ENCODE results near the gene SH3RF3. TPM values are rescaled to one million over a fixed set of nuclear protein-coding genes. Genes with fewer than 3 reads are reported as not detected.

SH3RF3 gene
- total RNA-seq, 2 donors from 2014 or later = 37.4 to 61.7 TPM

DNA sequence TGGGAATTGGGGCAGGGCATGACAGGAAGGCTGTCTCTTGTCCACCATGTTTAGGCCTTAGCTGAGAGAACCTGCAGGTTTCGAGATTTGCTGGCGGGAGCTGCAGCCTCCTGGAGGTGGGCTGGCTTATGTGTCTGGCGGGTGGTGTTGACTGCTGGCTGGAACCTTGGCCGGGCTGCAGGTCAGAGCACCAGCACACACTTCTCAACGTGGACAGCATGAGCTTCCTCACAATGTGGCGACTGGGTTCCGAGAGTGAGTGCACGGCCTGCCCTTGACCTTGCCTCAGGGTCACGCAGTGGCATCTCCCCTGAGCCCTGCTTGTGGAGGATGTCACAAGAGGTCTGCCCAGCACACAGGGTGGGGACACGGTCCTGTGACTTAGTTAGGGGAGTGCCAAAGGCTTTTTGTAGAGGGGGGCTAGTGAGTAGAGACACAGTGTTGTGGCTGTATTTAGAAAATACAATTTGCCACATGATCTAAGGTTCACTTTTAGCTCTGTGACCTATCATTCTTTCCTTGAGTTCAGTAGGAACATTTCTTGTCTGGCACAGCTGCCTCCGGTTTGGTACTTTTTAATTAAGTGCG is 350.0 kb downstream of the SH3RF3 start:
- no peak for DNase-seq (ENCODE audit: low spot score)
- no peak overlapping the region for H3K4me3 ChIP-seq
- TF ChIP-seq, protein P1, sequence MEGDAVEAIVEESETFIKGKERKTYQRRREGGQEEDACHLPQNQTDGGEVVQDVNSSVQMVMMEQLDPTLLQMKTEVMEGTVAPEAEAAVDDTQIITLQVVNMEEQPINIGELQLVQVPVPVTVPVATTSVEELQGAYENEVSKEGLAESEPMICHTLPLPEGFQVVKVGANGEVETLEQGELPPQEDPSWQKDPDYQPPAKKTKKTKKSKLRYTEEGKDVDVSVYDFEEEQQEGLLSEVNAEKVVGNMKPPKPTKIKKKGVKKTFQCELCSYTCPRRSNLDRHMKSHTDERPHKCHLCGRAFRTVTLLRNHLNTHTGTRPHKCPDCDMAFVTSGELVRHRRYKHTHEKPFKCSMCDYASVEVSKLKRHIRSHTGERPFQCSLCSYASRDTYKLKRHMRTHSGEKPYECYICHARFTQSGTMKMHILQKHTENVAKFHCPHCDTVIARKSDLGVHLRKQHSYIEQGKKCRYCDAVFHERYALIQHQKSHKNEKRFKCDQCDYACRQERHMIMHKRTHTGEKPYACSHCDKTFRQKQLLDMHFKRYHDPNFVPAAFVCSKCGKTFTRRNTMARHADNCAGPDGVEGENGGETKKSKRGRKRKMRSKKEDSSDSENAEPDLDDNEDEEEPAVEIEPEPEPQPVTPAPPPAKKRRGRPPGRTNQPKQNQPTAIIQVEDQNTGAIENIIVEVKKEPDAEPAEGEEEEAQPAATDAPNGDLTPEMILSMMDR (IDR thresholded peaks at IDR 0.05) = no peak
- no peak overlapping the region for H3K27ac ChIP-seq
- no peaks in the 10 kb centered on the region for H3K9me3 ChIP-seq
- no peaks in the 10 kb centered on the region for H3K27me3 ChIP-seq (replicated peaks; ENCODE audit: insufficient read depth)
- no peaks in the 10 kb centered on the region for H3K36me3 ChIP-seq
- ATAC-seq (ENCODE audit: insufficient number of reproducible peaks, low FRiP score, low read depth) = no peak
- peaks cover 37 to 73% of the 10 kb centered on the region in 2 donors for H3K4me1 ChIP-seq (ENCODE audit: control insufficient read depth in 1 of 2, low read depth in 2 of 2)

DNA sequence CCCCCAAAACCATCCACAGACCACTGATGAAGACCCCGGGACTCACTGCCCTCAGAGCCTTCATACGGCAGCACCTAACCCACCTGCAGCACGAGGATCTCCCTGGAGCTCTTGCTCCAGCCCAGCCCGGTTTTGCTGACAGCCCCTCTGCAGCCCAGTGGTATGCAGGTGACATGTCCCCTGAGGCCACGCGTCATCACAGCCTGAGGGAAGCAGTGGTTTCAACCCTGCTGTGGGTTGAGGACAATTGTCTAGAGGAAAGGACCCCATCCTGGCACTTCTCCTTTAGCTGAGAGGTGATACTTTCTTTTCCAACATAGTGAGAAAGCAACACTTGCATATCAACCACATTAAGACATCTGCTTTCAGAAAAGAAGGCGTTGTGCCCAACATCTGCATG is 350.8 kb downstream of the SH3RF3 start:
- no peaks in the 10 kb centered on the region for H3K9me3 ChIP-seq
- H3K4me3 ChIP-seq = no peak overlapping the region
- no peak overlapping the region for H3K27ac ChIP-seq
- no peaks in the 10 kb centered on the region for H3K36me3 ChIP-seq
- TF ChIP-seq, protein P1 (IDR thresholded peaks at IDR 0.05) = no peak
- no peak for DNase-seq (ENCODE audit: low spot score)
- H3K4me1 ChIP-seq (ENCODE audit: control insufficient read depth in 1 of 2, low read depth in 2 of 2) = peaks cover 38 to 73% of the 10 kb centered on the region in 2 donors
- no peaks in the 10 kb centered on the region for H3K27me3 ChIP-seq (replicated peaks; ENCODE audit: insufficient read depth)
- no peak for ATAC-seq (ENCODE audit: insufficient number of reproducible peaks, low FRiP score, low read depth)

DNA sequence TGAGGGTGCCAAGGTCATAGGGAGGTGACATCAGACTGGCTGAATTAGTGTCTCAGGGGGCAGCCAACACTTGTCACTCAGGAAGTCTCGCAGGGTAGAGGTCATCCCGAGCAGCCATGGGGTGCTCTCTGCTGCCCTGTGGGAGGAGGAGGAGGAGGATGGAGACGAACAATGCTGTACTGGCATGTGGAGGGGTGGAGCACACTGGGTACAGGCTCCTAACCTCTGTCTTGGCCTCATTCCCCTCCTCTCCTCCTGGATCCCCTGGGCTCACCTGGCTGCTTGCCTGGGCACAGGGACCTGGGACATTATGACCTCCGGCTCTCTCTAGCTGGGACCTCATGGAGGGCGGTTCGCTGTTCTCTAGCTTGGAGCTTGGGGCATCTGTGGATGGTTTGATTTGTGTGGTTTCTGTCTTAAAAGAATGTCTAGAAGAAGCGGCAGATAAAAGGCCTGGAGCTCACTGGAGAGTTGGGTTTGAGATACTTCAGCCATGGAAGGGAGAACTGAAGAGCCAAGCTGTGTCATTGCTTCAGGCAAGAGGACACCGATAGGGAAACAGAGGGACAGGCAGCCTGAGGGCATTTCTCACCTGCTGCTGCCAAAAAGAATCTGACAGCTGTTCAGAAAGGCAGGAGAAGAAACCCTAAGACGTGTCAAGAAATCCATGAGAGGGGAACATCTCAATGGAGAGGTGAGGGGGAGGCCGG is 351.6 kb downstream of the SH3RF3 start:
- ATAC-seq (ENCODE audit: insufficient number of reproducible peaks, low FRiP score, low read depth) (no peak), DNase-seq (ENCODE audit: low spot score) (no peak)
- Histone ChIP-seq H3K27ac (peak overlapping the region; percentile 30 to 59), H3K4me1 (ENCODE audit: control insufficient read depth in 1 of 2, low read depth in 2 of 2) (peaks cover 38 to 66% of the 10 kb centered on the region in 2 donors), H3K36me3 (no peaks in the 10 kb centered on the region), H3K9me3 (no peaks in the 10 kb centered on the region), H3K27me3 (replicated peaks; ENCODE audit: insufficient read depth) (no peaks in the 10 kb centered on the region), H3K4me3 (no peak overlapping the region)
- TF ChIP-seq, protein P1 (IDR thresholded peaks at IDR 0.05) = no peak

DNA sequence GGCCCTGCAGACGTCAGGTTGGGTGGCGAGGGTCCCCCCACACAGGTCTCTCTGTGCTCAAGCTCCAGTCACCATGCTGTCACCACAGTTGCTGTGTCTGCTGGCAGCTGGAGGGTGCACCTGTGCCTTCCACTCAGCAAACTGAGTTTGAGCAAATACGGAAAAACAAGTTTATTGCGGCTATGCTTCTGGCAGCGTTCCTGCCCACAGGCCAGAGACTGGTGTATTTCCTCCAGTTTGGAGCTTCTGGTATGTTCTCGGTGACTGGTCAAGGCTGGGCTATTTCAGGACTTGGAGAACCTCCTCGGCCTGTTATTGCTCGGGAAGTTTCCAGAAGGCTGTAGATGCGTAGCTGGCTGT is 352.2 kb downstream of the SH3RF3 start:
- DNase-seq (ENCODE audit: low spot score) (no peak), ATAC-seq (ENCODE audit: insufficient number of reproducible peaks, low FRiP score, low read depth) (no peak)
- Histone ChIP-seq H3K27me3 (replicated peaks; ENCODE audit: insufficient read depth) (no peaks in the 10 kb centered on the region), H3K4me3 (no peak overlapping the region), H3K27ac (peak overlapping the region; percentile 30 to 59), H3K4me1 (ENCODE audit: control insufficient read depth in 1 of 2, low read depth in 2 of 2) (peaks cover 35 to 60% of the 10 kb centered on the region in 2 donors), H3K9me3 (no peaks in the 10 kb centered on the region), H3K36me3 (no peaks in the 10 kb centered on the region)
- TF ChIP-seq, protein P1 (IDR thresholded peaks at IDR 0.05) = no peak

DNA sequence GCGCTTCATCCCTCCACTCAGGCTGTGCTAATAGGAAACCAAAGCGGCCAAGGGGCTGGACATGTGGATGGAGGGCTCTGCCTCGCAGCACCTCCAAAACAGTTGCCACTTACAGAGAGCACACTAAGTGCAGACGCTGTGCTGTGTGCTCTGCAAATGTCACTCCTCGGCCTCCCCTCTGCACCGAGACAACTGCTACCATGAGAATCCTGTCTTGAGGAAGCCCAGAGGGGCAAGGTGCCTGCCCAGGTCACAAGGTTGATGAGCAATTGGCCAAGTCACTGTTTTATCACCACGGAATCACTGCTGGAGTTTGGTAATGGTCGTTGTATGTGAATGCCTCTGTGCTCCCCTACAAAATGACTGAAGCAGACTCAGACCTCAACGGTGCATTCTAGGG is 352.6 kb downstream of the SH3RF3 start:
- DNase-seq (ENCODE audit: low spot score) (no peak), ATAC-seq (ENCODE audit: insufficient number of reproducible peaks, low FRiP score, low read depth) (no peak)

More for the DNA sequence above, 352.6 kb downstream of the SH3RF3 start:
- H3K36me3 ChIP-seq = no peaks in the 10 kb centered on the region
- H3K4me1 ChIP-seq (ENCODE audit: control insufficient read depth in 1 of 2, low read depth in 2 of 2) = peaks cover 31 to 59% of the 10 kb centered on the region in 2 donors
- TF ChIP-seq, protein P1 (IDR thresholded peaks at IDR 0.05) = no peak
- H3K9me3 ChIP-seq = no peaks in the 10 kb centered on the region
- H3K4me3 ChIP-seq = no peak overlapping the region
- peak overlapping the region in 1 of 2 donors; percentile 59 for H3K27ac ChIP-seq
- H3K27me3 ChIP-seq (replicated peaks; ENCODE audit: insufficient read depth) = no peaks in the 10 kb centered on the region

All from thoracic aorta (tissue), 2 donors.